Measurements from ENCODE around the gene FOXQ1.

- no peak for TF ChIP-seq CTCF (IDR thresholded peaks at IDR 0.05; ENCODE audit: low read depth, low read length)
- TF ChIP-seq MAX (IDR thresholded peaks at IDR 0.05; ENCODE audit: low read depth, low read length), result no peak
These were observed 14.2 kb upstream of the FOXQ1 start for GRCh38 chr6:1297746-1298145.
